Mesothelial cell of epicardium (in vitro differentiated cells): Measurements from ENCODE around the gene PHACTR3. TPM values are rescaled to one million over a fixed set of nuclear protein-coding genes. Genes with fewer than 3 reads are reported as not detected.

Experiments
- DNase-seq, 2 experiments: peaks; one replicate each; pipeline ENCODE4 v3.0.0; 2021; ENCODE audit warnings: low spot score in 2 of 2; ENCODE audit not compliant: unreplicated experiment in 2 of 2
- H3K27ac Mint-ChIP-seq: 2 replicates; pipeline ENCODE4 v1.8.0; 2021; ENCODE audit warnings: mixed read lengths
- H3K27me3 Mint-ChIP-seq: 2 replicates; pipeline ENCODE4 v1.8.0; 2021; ENCODE audit warnings: low read depth, mixed read lengths
- H3K36me3 Mint-ChIP-seq: 2 replicates; pipeline ENCODE4 v1.8.0; 2021; ENCODE audit warnings: mixed read lengths
- H3K4me1 Mint-ChIP-seq: 2 replicates; pipeline ENCODE4 v1.8.0; 2021; ENCODE audit warnings: mixed read lengths
- H3K4me3 Mint-ChIP-seq: 2 replicates; pipeline ENCODE4 v1.8.0; 2021; ENCODE audit warnings: mild to moderate bottlenecking, moderate library complexity, mixed read lengths
- H3K9me3 Mint-ChIP-seq: 2 replicates; pipeline ENCODE4 v1.8.0; 2021; ENCODE audit warnings: mixed read lengths
- total RNA-seq: library from RNA; stranded (reverse); gene quantifications from 3 replicates; pipeline ENCODE4 v1.2.1, GENCODE V29; 2021
- TF ChIP-seq, protein P1 (sequence below): fragments of 200-600 bp; sonication (generic); IDR thresholded peaks from one replicate; pipeline ENCODE4 v1.5.0; 2021; ENCODE audit warnings: antibody characterized with exemption; ENCODE audit not compliant: unreplicated experiment

Gene PHACTR3
- total RNA-seq, 1 donor from 2014 or later, result 0.16 TPM

DNA sequence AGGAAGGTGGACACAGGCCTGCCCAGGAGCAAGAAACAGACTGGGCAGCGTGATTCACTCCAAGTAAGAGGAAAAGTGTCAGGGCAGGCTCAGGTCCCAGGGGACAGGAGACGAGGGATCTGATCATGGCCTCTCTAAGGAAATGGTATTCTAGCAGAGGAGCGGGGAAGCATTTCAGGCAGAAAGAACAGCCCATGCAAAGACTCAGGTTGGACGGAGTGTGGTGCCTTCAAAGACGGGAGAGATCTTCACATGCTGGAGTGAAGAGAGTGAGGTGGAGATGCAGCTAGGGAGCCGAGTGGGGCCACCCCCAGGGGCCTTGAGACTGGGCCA lies 168.0 kb downstream of the PHACTR3 start:
- H3K27me3 Mint-ChIP-seq, result peaks cover 33% of the 10 kb centered on the region
- no peaks in the 10 kb centered on the region for H3K36me3 Mint-ChIP-seq
- H3K4me1 Mint-ChIP-seq, result no peaks in the 10 kb centered on the region
- no peak overlapping the region for H3K4me3 Mint-ChIP-seq
- H3K9me3 Mint-ChIP-seq, result no peaks in the 10 kb centered on the region
- TF ChIP-seq, protein P1, sequence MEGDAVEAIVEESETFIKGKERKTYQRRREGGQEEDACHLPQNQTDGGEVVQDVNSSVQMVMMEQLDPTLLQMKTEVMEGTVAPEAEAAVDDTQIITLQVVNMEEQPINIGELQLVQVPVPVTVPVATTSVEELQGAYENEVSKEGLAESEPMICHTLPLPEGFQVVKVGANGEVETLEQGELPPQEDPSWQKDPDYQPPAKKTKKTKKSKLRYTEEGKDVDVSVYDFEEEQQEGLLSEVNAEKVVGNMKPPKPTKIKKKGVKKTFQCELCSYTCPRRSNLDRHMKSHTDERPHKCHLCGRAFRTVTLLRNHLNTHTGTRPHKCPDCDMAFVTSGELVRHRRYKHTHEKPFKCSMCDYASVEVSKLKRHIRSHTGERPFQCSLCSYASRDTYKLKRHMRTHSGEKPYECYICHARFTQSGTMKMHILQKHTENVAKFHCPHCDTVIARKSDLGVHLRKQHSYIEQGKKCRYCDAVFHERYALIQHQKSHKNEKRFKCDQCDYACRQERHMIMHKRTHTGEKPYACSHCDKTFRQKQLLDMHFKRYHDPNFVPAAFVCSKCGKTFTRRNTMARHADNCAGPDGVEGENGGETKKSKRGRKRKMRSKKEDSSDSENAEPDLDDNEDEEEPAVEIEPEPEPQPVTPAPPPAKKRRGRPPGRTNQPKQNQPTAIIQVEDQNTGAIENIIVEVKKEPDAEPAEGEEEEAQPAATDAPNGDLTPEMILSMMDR, result no peak
- no peak for DNase-seq
- H3K27ac Mint-ChIP-seq, result no peak overlapping the region

DNA sequence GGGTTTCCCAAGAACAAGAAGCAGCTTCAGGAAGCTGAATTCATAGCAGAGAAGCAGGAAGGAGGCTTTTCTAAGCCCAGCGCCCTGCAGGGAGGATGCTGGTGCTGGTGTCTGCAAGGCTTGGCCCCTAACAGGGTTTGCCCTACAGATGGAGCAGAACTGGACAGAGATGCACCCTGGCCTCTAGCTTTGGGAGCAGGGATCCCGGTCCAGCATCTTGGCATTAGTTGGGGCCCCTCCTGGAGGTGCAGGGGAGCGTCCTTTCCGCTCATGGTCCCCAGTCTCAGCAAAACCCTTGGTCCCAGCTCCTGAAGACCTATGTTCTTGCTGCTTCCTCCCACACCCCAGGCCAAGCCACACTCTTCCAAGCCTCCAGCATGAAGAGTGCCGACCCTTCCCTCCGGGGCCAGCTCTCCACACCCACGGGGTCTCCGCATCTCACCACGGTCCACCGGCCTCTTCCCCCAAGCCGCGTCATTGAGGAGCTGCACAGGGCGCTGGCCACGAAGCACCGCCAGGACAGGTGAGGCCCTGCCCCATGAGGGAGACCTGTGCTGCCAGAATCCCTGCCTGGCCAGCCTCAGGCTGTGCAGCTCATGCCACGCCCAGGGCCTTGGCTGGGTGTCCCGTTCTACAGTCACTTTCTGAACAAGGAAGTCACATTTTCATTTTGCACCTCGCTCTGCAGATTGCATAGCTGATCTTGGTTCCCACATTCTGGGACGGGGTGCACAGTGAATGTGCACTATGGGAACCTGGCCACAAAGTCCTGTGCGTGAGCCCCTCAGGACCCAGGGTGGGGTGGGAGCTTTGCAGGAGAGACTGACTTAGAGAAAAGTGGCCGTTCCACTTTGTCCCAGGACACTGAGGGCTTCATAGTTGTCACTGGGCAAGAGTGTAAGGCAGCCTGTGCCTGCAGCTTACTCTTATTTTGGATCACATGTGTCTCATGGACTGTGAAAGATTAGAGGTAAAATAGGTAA lies 168.9 kb downstream of the PHACTR3 start:
- H3K4me1 Mint-ChIP-seq, result no peaks in the 10 kb centered on the region
- H3K27me3 Mint-ChIP-seq, result peaks cover 39% of the 10 kb centered on the region
- no peak overlapping the region for H3K4me3 Mint-ChIP-seq
- H3K36me3 Mint-ChIP-seq, result no peaks in the 10 kb centered on the region
- TF ChIP-seq, protein P1, result no peak
- no peak for DNase-seq
- H3K9me3 Mint-ChIP-seq, result no peaks in the 10 kb centered on the region
- no peak overlapping the region for H3K27ac Mint-ChIP-seq

DNA sequence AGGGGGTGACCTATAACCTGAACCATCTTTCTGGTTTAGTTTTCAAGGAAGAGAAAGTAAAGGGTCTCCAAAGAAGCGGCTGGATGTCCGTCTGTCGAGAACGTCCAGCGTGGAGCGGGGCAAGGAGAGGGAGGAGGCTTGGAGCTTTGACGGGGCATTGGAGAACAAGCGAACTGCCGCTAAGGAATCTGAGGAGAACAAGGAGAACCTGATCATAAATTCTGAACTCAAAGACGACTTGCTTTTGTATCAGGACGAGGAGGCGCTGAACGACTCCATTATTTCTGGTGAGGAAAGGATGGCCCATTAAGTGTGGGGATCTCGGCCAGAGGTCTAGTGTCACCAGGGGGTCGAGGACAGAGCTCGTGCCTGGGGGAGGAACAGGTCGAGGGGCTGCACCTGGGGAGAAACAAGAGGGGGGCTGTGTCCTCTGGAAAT lies 169.9 kb downstream of the PHACTR3 start:
- H3K9me3 Mint-ChIP-seq, result no peaks in the 10 kb centered on the region
- H3K27ac Mint-ChIP-seq, result no peak overlapping the region
- TF ChIP-seq, protein P1, result no peak
- H3K36me3 Mint-ChIP-seq, result no peaks in the 10 kb centered on the region
- DNase-seq, result no peak
- H3K27me3 Mint-ChIP-seq, result peaks cover 45% of the 10 kb centered on the region
- no peak overlapping the region for H3K4me3 Mint-ChIP-seq
- H3K4me1 Mint-ChIP-seq, result no peaks in the 10 kb centered on the region

DNA sequence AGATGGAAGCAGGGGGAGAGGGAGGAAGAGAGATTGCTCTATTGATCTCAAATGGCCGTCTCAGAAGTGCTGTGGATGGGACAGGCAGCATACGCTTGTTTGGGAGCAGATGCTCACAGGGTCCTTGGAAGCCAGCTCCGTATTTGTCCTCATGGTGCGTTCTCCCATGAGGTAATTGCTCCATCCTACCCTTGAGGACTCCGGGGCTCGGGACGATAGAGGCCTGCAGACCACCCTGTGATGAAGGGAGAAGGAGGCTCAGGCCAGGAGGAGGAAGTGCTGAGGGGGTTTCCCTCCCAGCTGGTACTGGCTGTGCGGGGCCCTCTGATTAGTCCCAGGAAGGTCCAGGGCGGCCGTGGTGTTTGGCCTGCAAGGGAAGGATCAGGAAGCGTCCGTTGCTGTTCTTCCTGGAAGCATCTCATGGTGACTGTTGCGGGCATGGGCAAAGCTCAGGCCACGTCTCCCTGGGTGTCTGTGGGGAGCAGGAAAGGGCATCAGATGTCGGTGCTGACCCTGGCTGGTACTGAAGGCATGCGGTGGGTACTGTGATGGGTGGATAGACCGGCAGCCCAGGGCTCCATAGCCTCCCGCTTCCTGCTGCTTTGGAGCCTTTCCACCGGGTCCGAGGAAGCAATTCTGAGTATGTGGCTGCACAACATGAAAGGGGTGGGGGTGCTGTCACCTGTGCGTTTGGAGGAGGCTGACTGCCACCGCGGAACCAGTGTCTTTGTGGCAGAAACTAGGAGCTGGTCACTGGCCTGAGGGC lies 170.8 kb downstream of the PHACTR3 start:
- peaks cover 45% of the 10 kb centered on the region for H3K27me3 Mint-ChIP-seq

DNA sequence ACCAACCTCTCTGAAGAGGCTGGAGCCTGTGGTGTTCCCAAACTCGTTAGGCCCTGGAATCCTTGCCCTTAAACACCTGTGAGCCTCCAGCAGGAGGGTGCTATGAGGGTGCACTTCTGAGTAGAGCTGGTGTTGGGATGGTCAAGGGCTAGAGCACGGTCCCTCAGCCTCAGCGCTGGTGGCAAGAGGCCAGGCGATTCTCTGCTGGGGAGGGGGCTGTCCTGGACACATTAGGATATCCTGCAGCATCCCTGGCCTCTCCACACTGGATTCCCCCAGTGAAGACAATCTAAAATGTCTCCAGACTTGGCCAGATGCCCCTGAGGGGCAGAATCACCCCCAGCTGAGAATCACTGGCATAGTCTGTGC lies 171.3 kb downstream of the PHACTR3 start:
- Mint-ChIP-seq H3K9me3 (no peaks in the 10 kb centered on the region), H3K27me3 (peaks cover 45% of the 10 kb centered on the region), H3K4me1 (no peaks in the 10 kb centered on the region), H3K27ac (no peak overlapping the region), H3K36me3 (no peaks in the 10 kb centered on the region), H3K4me3 (no peak overlapping the region)
- TF ChIP-seq, protein P1, result no peak
- peak in 1 of 2 experiments; percentile 20 for DNase-seq

More for the DNA sequence above, 170.8 kb downstream of the PHACTR3 start:
- no peaks in the 10 kb centered on the region for H3K9me3 Mint-ChIP-seq
- TF ChIP-seq, protein P1, result no peak
- H3K4me1 Mint-ChIP-seq, result no peaks in the 10 kb centered on the region
- peak in 1 of 2 experiments; percentile 21 for DNase-seq
- no peak overlapping the region for H3K4me3 Mint-ChIP-seq
- no peak overlapping the region for H3K27ac Mint-ChIP-seq
- H3K36me3 Mint-ChIP-seq, result no peaks in the 10 kb centered on the region
